GM21423 (cell line): ENCODE data around the gene DNMT1.
"Not testable (repeated sequence)": the region's sequence is repeated elsewhere in the genome, so short reads cannot be mapped to it uniquely, and the experiment has no call there.

Source experiments
- ATAC-seq: cut with Tn5 transposase; IDR thresholded peaks from one replicate; pipeline ENCODE4 v1.9.1; 2021; ENCODE audit warnings: mild to moderate bottlenecking, moderate library complexity; ENCODE audit not compliant: unreplicated experiment

DNMT1 gene

DNA sequence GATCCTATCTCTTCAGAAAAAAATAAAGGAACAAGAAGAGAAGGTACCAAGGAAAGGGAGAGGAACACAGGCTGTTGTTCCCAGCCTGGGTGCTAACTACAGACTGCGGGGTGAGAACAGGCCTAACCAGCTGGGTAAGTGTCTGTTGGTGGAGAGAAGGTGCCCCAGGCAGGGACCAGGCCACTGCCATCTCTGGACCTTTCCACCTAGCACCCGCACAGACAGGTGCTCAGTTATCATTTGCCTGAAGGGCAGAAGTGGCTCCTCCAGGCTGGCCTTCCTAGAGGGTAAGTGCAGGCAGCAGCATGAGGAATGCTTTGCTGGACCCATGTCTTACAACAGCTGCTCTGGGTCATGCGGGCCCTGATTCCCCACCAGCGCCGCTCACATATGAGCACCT lies 10.1 kb downstream of the DNMT1 start:
- no peak for ATAC-seq

GRCh38 chr19:10183926-10184325 lies 10.8 kb downstream of the DNMT1 start:
- no peak for ATAC-seq

- ATAC-seq = no peak
Measured at GRCh38 chr19:10182847-10183246, 11.9 kb downstream of the DNMT1 start.

DNA sequence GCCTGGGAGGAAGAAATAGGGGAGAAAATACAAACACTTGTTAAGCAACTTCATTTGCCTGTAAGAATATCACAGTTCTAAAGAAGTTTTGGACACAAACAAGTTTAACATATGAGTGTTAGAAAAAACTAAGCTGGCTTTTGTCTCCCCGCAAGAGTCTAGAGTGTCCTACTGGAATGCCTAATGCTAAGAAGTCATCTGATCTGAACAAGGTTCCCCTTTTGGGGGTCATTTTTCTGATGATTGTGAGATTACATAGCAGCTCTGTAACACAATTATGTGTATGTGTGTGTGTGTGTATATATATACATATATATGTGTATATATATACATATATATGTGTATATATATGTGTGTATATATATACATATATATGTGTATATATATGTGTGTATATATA lies 12.7 kb downstream of the DNMT1 start:
- no peak for ATAC-seq

DNA sequence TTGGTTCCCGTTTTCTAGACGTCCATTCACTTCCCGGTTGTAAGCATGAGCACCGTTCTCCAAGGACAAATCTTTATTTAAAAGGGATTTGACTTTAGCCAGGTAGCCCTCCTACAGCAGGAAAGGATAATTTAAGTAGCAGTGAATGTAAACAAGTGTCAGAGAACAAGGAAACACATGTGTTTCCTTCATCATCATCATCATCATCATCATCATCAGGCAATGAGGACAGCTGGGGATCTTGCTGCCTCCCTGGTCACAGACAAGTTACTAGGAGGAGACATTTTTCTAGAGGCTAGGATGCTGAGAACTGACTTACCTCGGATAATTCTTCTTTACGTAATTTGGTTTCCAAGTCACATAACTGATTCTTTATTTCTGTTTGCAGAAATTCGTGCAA lies 14.3 kb downstream of the DNMT1 start:
- no peak for ATAC-seq

GRCh38 chr19:10180024-10180423 lies 14.7 kb downstream of the DNMT1 start:
- not testable (repeated sequence) for ATAC-seq

- ATAC-seq = no peak
Measured at GRCh38 chr19:10173527-10173926, 21.2 kb downstream of the DNMT1 start.

DNA sequence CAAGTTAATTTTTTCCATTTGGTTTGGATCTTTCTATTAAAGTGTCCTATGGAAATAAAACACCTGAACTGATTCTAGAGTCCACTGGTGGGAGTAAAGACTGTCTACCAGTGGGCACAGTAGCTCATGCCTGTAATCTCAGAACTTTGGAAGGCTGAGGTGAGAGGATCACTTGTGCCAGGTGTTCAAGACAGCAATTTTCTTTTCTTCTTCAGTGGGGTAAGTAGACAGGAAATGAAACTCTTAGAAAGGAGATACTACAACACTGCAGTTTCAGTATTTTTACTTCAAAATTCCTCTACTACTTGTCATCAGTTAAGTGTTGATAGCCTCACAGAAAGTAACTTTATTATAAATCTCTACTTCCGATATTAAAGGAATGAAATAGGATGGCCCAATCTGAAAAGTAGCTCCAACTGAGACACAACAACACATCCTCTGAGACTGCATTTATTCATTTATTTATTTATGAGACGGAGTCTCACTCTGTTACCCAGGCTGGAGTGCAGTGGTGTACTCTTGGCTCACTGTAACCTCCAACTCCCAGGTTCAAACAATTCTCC lies 26.3 kb downstream of the DNMT1 start:
- no peak for ATAC-seq

- no peak for ATAC-seq
Measured at GRCh38 chr19:10167459-10167858, 27.3 kb downstream of the DNMT1 start.

DNA sequence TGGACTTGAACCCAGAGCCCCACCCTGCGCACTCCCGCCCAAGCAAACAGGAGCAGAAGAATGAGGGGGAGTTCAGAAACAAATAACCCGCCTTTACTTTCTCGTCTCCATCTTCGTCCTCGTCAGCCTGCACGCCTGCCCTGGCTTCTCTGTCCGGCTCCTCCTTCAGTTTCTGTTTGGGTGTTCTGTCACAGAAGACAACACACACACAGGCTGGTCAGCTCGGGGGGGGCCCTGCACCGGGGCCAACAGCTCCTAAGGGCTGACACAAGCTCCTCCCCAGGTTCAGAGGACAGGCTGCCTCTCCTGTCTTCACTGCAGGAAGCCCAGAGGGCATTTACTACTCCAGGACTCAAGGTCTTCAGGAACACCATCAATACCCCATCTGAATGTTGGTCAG lies 28.3 kb downstream of the DNMT1 start:
- ATAC-seq = not testable (repeated sequence)

DNA sequence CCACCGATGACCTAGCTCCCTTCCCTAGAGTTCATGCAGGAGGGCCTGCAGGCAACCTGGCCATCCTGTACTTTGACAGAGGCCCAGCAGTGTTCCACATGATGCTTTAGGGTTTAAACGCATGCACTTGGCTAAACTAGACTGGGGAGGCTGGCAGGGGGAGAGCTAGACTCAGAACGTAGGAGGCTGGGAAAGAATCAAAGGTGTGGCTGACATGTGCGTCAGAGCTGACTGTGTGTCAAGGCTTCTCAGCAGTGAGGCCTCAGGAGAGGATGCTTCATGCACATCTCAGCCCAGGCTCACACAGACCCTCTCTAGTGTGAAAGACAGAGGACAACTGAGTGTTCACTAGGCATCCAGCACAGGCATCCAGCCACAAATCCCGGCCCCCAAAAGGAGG lies 28.7 kb downstream of the DNMT1 start:
- ATAC-seq = no peak

DNA sequence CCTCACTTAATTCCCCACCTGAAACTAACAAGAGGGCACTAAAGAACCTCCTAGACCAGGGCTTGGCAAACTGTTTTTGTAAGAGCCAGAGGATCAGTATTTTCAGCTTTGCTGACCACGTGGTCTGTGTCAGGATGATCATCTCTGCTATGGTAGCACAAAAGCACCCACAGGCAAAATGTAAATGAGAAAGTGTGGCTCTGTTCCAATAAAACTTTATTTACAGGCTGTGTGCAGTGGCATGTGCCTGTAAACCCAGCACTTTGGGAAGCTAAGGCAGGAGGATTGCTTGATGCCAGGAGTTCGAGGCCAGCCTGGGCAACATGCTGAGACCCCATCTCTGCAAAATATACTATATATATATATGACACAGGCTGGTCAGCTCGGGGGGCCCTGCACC lies 31.2 kb downstream of the DNMT1 start:
- no peak for ATAC-seq

- no peak for ATAC-seq
Measured at GRCh38 chr19:10159610-10160009, 35.1 kb downstream of the DNMT1 start.

GRCh38 chr19:10158485-10158884 lies 36.3 kb downstream of the DNMT1 start:
- no peak for ATAC-seq

DNA sequence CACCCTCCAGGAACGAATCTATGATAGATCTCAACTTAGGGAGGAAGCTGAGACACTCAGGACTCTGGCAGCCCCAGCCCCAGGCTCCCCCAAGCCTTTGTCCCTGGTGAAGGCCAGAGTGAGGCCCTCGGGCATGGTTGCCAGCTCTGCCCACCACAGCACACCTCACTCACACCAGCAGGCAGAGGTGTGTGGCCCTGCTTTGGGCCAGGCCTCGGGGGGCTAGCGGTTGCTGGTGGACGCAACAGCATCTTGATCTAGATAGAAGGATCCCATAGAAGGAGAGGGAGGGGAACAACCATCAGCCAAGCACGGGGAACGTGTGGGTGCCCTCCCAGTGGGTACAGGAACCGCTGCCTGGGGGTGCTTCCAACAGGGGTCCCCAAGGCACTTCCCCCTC lies 36.7 kb downstream of the DNMT1 start:
- no peak for ATAC-seq

DNA sequence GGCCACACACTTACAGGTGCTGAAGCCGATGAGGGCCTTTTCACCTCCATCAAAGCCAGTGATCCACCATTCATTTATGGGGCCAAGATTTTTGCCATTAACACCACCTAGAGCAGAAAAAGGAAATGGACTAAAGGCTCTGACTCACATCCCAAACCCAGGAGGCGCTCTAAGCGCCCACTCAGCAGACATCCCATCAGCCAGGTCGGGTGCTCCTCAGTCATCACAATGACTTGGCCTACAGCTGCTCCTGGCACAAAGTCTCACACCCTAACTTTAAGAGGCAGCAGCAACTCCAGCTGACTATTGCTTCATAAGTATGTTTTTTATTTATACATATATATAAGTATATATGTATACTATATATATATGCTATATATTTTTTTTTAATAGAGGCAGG lies 38.9 kb downstream of the DNMT1 start:
- ATAC-seq = no peak

DNA sequence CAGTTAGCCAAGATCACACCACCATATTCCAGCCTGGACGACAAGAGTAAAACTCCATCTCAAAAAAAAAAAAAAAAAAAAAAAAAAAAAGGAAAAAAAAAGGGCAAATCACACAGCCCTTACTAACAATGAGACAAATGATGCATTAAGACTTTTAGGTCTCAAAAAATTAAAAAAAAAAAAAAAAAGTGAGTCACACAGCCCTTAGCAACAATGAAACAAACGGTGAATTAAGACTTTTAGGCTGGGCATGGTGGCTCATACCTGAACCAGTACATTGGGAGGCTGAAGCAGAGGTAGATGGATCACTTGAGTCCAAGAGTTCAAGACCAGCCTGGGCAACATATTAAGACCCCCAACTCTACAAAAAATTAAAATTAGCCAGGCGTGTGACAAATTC lies 42.7 kb downstream of the DNMT1 start:
- ATAC-seq = no peak

DNA sequence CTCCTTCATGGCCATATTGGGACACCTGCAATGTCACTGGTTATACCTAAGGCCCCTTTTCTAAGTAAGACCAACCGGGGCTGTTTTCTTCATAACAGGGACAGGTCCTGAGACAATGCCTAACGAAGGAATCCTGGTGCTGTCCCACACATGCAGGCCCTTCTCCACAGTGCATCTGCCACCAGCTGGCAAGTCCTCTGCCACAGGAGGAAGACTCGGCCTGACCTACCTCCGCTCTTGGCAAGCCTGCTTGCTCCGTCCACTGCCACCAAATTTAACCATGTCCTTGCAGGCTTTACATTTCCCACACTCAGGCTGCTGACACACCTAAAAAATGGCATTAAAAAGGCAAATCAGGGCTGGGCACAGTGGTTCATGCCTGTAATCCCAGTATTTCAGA lies 43.2 kb downstream of the DNMT1 start:
- ATAC-seq = no peak

GRCh38 chr19:10149427-10149826 lies 45.3 kb downstream of the DNMT1 start:
- no peak for ATAC-seq

DNA sequence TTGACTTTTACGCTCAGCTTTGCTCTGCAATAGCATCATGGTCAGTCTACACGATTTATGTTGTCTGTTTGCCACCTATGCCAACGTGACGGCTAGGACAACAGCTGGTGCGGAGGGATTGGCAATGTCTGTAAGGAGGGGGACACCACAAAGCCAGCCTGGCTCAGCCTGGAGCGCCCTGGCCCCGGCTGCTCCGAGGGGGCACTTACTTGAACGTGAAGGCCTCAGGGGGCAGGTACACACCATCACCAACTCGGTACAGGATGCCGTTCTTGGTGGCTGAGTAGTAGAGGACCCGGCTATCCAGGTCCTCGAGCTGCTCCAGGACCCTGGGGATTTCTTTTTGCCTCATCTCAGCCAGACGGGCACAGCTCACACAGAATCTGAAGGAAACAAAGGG lies 48.6 kb downstream of the DNMT1 start:
- no peak for ATAC-seq

- no peak for ATAC-seq
Measured at GRCh38 chr19:10145031-10145430, 49.7 kb downstream of the DNMT1 start.

DNA sequence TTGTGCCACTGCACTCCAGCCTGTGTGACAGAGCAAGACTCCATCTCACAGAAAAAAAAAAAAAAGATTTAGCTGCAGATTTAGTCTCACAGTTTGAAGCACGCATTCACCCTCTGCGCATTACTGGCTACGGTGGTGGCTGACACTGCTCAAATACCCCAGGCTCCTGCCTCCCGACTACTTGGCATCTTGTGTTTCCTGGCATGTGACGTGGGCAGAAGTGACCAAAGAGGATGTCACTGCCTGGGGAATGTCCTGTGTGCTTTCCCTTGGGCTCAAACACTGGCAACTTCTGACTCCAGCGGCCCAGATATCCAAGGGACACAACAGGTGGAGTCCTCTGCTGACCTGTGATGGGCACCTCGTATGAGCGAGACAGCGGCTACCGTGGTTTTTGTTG lies 50.4 kb downstream of the DNMT1 start:
- ATAC-seq = no peak

- no peak for ATAC-seq
Measured at GRCh38 chr19:10143681-10144080, 51.1 kb downstream of the DNMT1 start.
